ENCODE results near the gene SSUH2.

SSUH2 gene

GRCh38 chr3:8604006-8604405 lies 40.6 kb downstream of the SSUH2 start:
- no peak overlapping the region for H3K14ac ChIP-seq (ENCODE audit: low read length in 2 of 2)
- H3K27ac ChIP-seq (ENCODE audit: low read length, poor library complexity, severe bottlenecking): no peak overlapping the region
- no peaks in the 10 kb centered on the region for H3K9me3 ChIP-seq (ENCODE audit: control insufficient read depth, low read length)
- DNase-seq: no peak
- no peak overlapping the region for H3K23ac ChIP-seq (ENCODE audit: low read length in 2 of 2)
- H2AK5ac ChIP-seq (ENCODE audit: low read length, severe bottlenecking): peak overlapping the region; percentile 15
- no peak overlapping the region for H3K4me3 ChIP-seq (ENCODE audit: insufficient read depth in 1 of 2, low read depth in 1 of 2, low read length in 2 of 2)
- H3K27me3 ChIP-seq (ENCODE audit: control insufficient read depth in 1 of 2, insufficient read depth in 1 of 2, low read length in 2 of 2): peaks cover 0 to 6% of the 10 kb centered on the region in 2 experiments
- H2BK12ac ChIP-seq (ENCODE audit: low read length in 2 of 2): peak overlapping the region in 1 of 2 experiments; percentile 21
- no peak overlapping the region for H4K8ac ChIP-seq (ENCODE audit: low read length)
- H4K91ac ChIP-seq (ENCODE audit: low read length): no peak overlapping the region
- H3K4ac ChIP-seq (ENCODE audit: low read depth in 1 of 2, low read length in 2 of 2): peak overlapping the region in 1 of 2 experiments; percentile 24
- no peak overlapping the region for H2BK120ac ChIP-seq (ENCODE audit: low read depth, low read length)
- H2BK5ac ChIP-seq (ENCODE audit: low read depth, low read length, poor library complexity, severe bottlenecking): no peak overlapping the region
- 97% methylated on average over 6 of the region's 7 CpGs for WGBS
- no peak overlapping the region for H2AFZ ChIP-seq (ENCODE audit: low read depth, low read length)
- H3K9ac ChIP-seq (ENCODE audit: low read length): no peak overlapping the region
- peaks cover 0 to 2% of the 10 kb centered on the region in 2 experiments for H3K36me3 ChIP-seq (ENCODE audit: control insufficient read depth in 1 of 2, insufficient read depth in 2 of 2, low read depth in 1 of 2, low read length in 2 of 2)
- H2BK15ac ChIP-seq (ENCODE audit: low read depth, poor library complexity, severe bottlenecking): no peak overlapping the region
- H3K4me1 ChIP-seq (ENCODE audit: control insufficient read depth, insufficient read depth, low read depth, low read length): peaks cover 4% of the 10 kb centered on the region
- no peak overlapping the region for H3K18ac ChIP-seq (ENCODE audit: low read depth in 1 of 2, low read length in 2 of 2)
- H3K4me2 ChIP-seq (ENCODE audit: low read length, poor library complexity, severe bottlenecking): no peak overlapping the region
- H3K79me1 ChIP-seq (replicated peaks; ENCODE audit: low read length, poor library complexity, severe bottlenecking): no peaks in the 10 kb centered on the region

GRCh38 chr3:8603115-8603710 lies 41.4 kb downstream of the SSUH2 start:
- no peak overlapping the region for H2BK5ac ChIP-seq (ENCODE audit: low read depth, low read length, poor library complexity, severe bottlenecking)
- H3K4me1 ChIP-seq (ENCODE audit: control insufficient read depth, insufficient read depth, low read depth, low read length): peaks cover 4% of the 10 kb centered on the region
- H3K27ac ChIP-seq (ENCODE audit: low read length, poor library complexity, severe bottlenecking): no peak overlapping the region
- no peak overlapping the region for H3K4me2 ChIP-seq (ENCODE audit: low read length, poor library complexity, severe bottlenecking)
- no peak for DNase-seq
- H3K79me1 ChIP-seq (replicated peaks; ENCODE audit: low read length, poor library complexity, severe bottlenecking): no peaks in the 10 kb centered on the region
- no peak overlapping the region for H3K14ac ChIP-seq (ENCODE audit: low read length in 2 of 2)
- no peak overlapping the region for H3K4me3 ChIP-seq (ENCODE audit: insufficient read depth in 1 of 2, low read depth in 1 of 2, low read length in 2 of 2)
- no peak overlapping the region for H3K18ac ChIP-seq (ENCODE audit: low read depth in 1 of 2, low read length in 2 of 2)
- peak overlapping the region in 1 of 2 experiments; percentile 8 for H2BK12ac ChIP-seq (ENCODE audit: low read length in 2 of 2)
- no peak overlapping the region for H2BK15ac ChIP-seq (ENCODE audit: low read depth, poor library complexity, severe bottlenecking)
- H2BK120ac ChIP-seq (ENCODE audit: low read depth, low read length): no peak overlapping the region
- H4K91ac ChIP-seq (ENCODE audit: low read length): no peak overlapping the region
- no peaks in the 10 kb centered on the region for H3K9me3 ChIP-seq (ENCODE audit: control insufficient read depth, low read length)
- H3K27me3 ChIP-seq (ENCODE audit: control insufficient read depth in 1 of 2, insufficient read depth in 1 of 2, low read length in 2 of 2): peaks cover 0 to 1% of the 10 kb centered on the region in 2 experiments
- no peak overlapping the region for H2AK5ac ChIP-seq (ENCODE audit: low read length, severe bottlenecking)
- no peaks in the 10 kb centered on the region for H3K36me3 ChIP-seq (ENCODE audit: control insufficient read depth in 1 of 2, insufficient read depth in 2 of 2, low read depth in 1 of 2, low read length in 2 of 2)
- 95% methylated on average over 7 of the region's 9 CpGs for WGBS
- no peak overlapping the region for H3K23ac ChIP-seq (ENCODE audit: low read length in 2 of 2)
- H3K9ac ChIP-seq (ENCODE audit: low read length): no peak overlapping the region
- no peak overlapping the region for H4K8ac ChIP-seq (ENCODE audit: low read length)
- no peak overlapping the region for H3K4ac ChIP-seq (ENCODE audit: low read depth in 1 of 2, low read length in 2 of 2)
- no peak overlapping the region for H2AFZ ChIP-seq (ENCODE audit: low read depth, low read length)

- no peaks in the 10 kb centered on the region for H3K79me1 ChIP-seq (replicated peaks; ENCODE audit: low read length, poor library complexity, severe bottlenecking)
- no peak overlapping the region for H2BK15ac ChIP-seq (ENCODE audit: low read depth, poor library complexity, severe bottlenecking)
- no peaks in the 10 kb centered on the region for H3K4me1 ChIP-seq (ENCODE audit: control insufficient read depth, insufficient read depth, low read depth, low read length)
- no peak overlapping the region for H4K91ac ChIP-seq (ENCODE audit: low read length)
- no peak overlapping the region for H3K18ac ChIP-seq (ENCODE audit: low read depth in 1 of 2, low read length in 2 of 2)
- DNase-seq: no peak
- H3K9me3 ChIP-seq (ENCODE audit: control insufficient read depth, low read length): no peaks in the 10 kb centered on the region
- no peaks in the 10 kb centered on the region for H3K36me3 ChIP-seq (ENCODE audit: control insufficient read depth in 1 of 2, insufficient read depth in 2 of 2, low read depth in 1 of 2, low read length in 2 of 2)
- no peak overlapping the region for H3K14ac ChIP-seq (ENCODE audit: low read length in 2 of 2)
- no peak overlapping the region for H2BK5ac ChIP-seq (ENCODE audit: low read depth, low read length, poor library complexity, severe bottlenecking)
- H2BK12ac ChIP-seq (ENCODE audit: low read length in 2 of 2): no peak overlapping the region
- no peak overlapping the region for H3K23ac ChIP-seq (ENCODE audit: low read length in 2 of 2)
- no peak overlapping the region for H3K4me2 ChIP-seq (ENCODE audit: low read length, poor library complexity, severe bottlenecking)
- no peak overlapping the region for H3K27ac ChIP-seq (ENCODE audit: low read length, poor library complexity, severe bottlenecking)
- no peak overlapping the region for H3K4ac ChIP-seq (ENCODE audit: low read depth in 1 of 2, low read length in 2 of 2)
- no peak overlapping the region for H2AFZ ChIP-seq (ENCODE audit: low read depth, low read length)
- H3K9ac ChIP-seq (ENCODE audit: low read length): no peak overlapping the region
- no peak overlapping the region for H2AK5ac ChIP-seq (ENCODE audit: low read length, severe bottlenecking)
- H3K27me3 ChIP-seq (ENCODE audit: control insufficient read depth in 1 of 2, insufficient read depth in 1 of 2, low read length in 2 of 2): no peaks in the 10 kb centered on the region
- no peak overlapping the region for H3K4me3 ChIP-seq (ENCODE audit: insufficient read depth in 1 of 2, low read depth in 1 of 2, low read length in 2 of 2)
- no peak overlapping the region for H2BK120ac ChIP-seq (ENCODE audit: low read depth, low read length)
- H4K8ac ChIP-seq (ENCODE audit: low read length): no peak overlapping the region
Observed at GRCh38 chr3:8600457-8600856, 44.1 kb downstream of the SSUH2 start.

- Histone ChIP-seq H3K9ac (ENCODE audit: low read length) (no peak overlapping the region), H2BK5ac (ENCODE audit: low read depth, low read length, poor library complexity, severe bottlenecking) (no peak overlapping the region)
Observed at GRCh38 chr3:8599146-8599545, 45.5 kb downstream of the SSUH2 start.

More at GRCh38 chr3:8599146-8599545, 45.5 kb downstream of the SSUH2 start:
- H4K8ac ChIP-seq (ENCODE audit: low read length): no peak overlapping the region
- no peak overlapping the region for H2AK5ac ChIP-seq (ENCODE audit: low read length, severe bottlenecking)
- H2BK12ac ChIP-seq (ENCODE audit: low read length in 2 of 2): no peak overlapping the region
- 89% methylated on average over 3 of the region's 3 CpGs for WGBS
- no peak overlapping the region for H3K27ac ChIP-seq (ENCODE audit: low read length, poor library complexity, severe bottlenecking)
- H2AFZ ChIP-seq (ENCODE audit: low read depth, low read length): no peak overlapping the region
- H2BK15ac ChIP-seq (ENCODE audit: low read depth, poor library complexity, severe bottlenecking): no peak overlapping the region
- no peak overlapping the region for H2BK120ac ChIP-seq (ENCODE audit: low read depth, low read length)
- H3K23ac ChIP-seq (ENCODE audit: low read length in 2 of 2): no peak overlapping the region
- H3K36me3 ChIP-seq (ENCODE audit: control insufficient read depth in 1 of 2, insufficient read depth in 2 of 2, low read depth in 1 of 2, low read length in 2 of 2): no peaks in the 10 kb centered on the region
- H3K27me3 ChIP-seq (ENCODE audit: control insufficient read depth in 1 of 2, insufficient read depth in 1 of 2, low read length in 2 of 2): no peaks in the 10 kb centered on the region
- no peak overlapping the region for H4K91ac ChIP-seq (ENCODE audit: low read length)
- H3K18ac ChIP-seq (ENCODE audit: low read depth in 1 of 2, low read length in 2 of 2): no peak overlapping the region
- no peak overlapping the region for H3K4me2 ChIP-seq (ENCODE audit: low read length, poor library complexity, severe bottlenecking)
- no peaks in the 10 kb centered on the region for H3K9me3 ChIP-seq (ENCODE audit: control insufficient read depth, low read length)
- H3K4me3 ChIP-seq (ENCODE audit: insufficient read depth in 1 of 2, low read depth in 1 of 2, low read length in 2 of 2): no peak overlapping the region
- H3K79me1 ChIP-seq (replicated peaks; ENCODE audit: low read length, poor library complexity, severe bottlenecking): no peaks in the 10 kb centered on the region
- DNase-seq: no peak
- H3K14ac ChIP-seq (ENCODE audit: low read length in 2 of 2): no peak overlapping the region
- H3K4ac ChIP-seq (ENCODE audit: low read depth in 1 of 2, low read length in 2 of 2): no peak overlapping the region
- no peaks in the 10 kb centered on the region for H3K4me1 ChIP-seq (ENCODE audit: control insufficient read depth, insufficient read depth, low read depth, low read length)

Measured in mesenchymal stem cell (in vitro differentiated cells and primary cell).